ENCODE measurements around the gene PSMA7. TPM values are rescaled to one million over a fixed set of nuclear protein-coding genes. Genes with fewer than 3 reads are reported as not detected.

Gene PSMA7
- total RNA-seq, 1 donor = 215 TPM

DNA sequence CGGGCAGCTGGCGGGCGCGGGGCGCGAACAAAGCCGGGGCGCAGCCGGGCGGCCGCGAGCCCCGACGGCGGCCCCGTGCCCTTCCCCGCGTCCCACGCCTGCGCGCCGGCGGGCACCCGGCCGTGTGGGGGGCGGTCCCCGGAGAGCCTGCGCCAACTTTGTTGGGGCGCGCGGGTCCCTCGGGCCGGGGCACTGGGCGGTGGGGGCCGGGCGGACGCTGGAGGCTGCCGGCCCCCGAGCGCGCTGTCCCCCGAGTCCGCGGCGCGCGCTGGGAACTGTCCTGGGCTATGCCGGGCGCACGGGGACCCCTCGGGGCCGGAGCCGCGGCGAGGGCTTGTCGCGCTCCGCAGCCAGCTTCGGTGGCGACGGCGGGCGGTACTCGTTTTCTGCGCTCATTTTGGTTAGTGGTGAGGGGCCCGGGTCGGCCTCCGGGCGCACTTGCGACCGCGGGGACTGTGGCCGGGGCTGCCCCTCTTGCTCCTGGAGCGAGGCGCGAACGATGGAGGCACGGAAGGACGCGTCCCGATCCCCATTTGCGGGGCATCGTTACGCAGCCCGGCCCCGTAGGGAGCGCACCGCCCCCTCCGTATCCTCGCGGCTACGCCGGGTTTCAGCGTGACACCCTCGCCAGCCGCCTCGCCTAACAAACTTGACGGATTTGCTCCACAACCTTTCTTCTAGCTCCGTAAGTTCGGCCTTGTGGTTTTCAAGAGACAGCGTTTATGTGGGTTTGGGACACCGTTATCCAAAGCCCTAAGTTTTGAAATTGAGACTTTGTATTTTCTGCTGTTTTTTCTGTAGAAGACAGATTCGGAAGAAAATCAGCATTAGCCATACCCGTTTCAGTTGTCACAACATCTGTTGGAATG, 997 bp upstream of the PSMA7 start:
- Histone ChIP-seq H3K36me3 (ENCODE audit: insufficient read depth, low read length) (peaks cover 20% of the 10 kb centered on the region), H3K27ac (ENCODE audit: low read depth, low read length) (peak overlapping the region; percentile 40), H2AFZ (ENCODE audit: low read length) (peak overlapping the region; percentile 11), H3K4me2 (ENCODE audit: insufficient read depth, low read length) (peak overlapping the region; percentile 84), H3K79me2 (ENCODE audit: insufficient read depth, low read length) (peaks cover 90% of the 10 kb centered on the region), H3K4me1 (ENCODE audit: insufficient read depth, low read length) (peaks cover 24% of the 10 kb centered on the region), H3K4me3 (ENCODE audit: insufficient read depth, low read length) (peak overlapping the region; percentile 85), H3K9me3 (ENCODE audit: low read depth, low read length) (no peaks in the 10 kb centered on the region), H4K20me1 (ENCODE audit: insufficient read depth, low read length) (peaks cover 78% of the 10 kb centered on the region), H3K27me3 (ENCODE audit: insufficient read depth, low read length) (no peaks in the 10 kb centered on the region)
- DNase-seq (ENCODE audit: insufficient read length, low spot score, missing footprints) = peak; percentile 95
- TF ChIP-seq, protein P1, sequence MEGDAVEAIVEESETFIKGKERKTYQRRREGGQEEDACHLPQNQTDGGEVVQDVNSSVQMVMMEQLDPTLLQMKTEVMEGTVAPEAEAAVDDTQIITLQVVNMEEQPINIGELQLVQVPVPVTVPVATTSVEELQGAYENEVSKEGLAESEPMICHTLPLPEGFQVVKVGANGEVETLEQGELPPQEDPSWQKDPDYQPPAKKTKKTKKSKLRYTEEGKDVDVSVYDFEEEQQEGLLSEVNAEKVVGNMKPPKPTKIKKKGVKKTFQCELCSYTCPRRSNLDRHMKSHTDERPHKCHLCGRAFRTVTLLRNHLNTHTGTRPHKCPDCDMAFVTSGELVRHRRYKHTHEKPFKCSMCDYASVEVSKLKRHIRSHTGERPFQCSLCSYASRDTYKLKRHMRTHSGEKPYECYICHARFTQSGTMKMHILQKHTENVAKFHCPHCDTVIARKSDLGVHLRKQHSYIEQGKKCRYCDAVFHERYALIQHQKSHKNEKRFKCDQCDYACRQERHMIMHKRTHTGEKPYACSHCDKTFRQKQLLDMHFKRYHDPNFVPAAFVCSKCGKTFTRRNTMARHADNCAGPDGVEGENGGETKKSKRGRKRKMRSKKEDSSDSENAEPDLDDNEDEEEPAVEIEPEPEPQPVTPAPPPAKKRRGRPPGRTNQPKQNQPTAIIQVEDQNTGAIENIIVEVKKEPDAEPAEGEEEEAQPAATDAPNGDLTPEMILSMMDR (IDR thresholded peaks at IDR 0.05; ENCODE audit: extremely low read depth, low read depth, low read length) = no peak

DNA sequence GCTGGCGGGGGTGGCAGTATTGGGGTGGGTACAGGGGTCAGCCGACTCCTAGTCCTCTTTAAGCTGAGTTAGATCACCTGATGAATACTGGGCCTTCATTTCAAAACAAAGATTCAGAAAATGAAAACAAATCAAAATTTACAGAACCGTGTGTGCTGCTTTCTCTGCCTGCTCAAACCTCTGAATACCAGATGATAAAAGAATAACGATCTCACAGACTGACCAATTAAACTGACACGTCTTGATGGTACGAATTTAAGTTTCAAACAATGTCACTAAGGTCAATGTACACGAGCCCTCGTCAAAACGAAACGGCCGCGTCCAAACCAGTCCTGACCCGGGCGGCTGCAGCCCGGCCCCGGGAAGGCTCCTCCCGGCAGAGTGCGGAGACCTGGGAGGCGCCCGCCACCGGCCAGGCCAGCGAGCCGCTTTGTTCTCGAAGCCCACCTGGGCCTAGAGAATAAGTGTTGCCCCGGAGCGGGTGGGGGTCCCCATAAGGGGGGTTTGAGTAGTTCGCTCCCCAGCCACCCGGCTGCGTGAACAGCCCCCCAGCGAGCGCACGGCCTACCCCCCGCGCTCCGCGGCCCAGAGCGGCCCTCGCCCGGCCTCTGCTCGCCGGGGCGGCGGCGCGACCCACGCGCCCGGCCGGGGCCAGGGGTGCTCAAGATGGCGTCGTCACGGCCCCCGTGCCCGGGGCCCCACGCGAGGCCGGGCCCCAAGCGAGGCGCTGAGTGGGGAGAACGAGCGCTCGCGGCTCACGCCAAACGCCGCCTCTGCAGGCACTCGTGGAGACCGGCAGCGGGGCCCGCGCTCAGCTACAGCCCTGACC, 728 bp downstream of the PSMA7 start:
- Histone ChIP-seq H3K27me3 (ENCODE audit: insufficient read depth, low read length) (no peaks in the 10 kb centered on the region), H4K20me1 (ENCODE audit: insufficient read depth, low read length) (peaks cover 80% of the 10 kb centered on the region), H3K36me3 (ENCODE audit: insufficient read depth, low read length) (peaks cover 36% of the 10 kb centered on the region), H3K9me3 (ENCODE audit: low read depth, low read length) (no peaks in the 10 kb centered on the region), H3K4me1 (ENCODE audit: insufficient read depth, low read length) (peaks cover 24% of the 10 kb centered on the region), H3K4me2 (ENCODE audit: insufficient read depth, low read length) (peak overlapping the region; percentile 93), H3K79me2 (ENCODE audit: insufficient read depth, low read length) (peaks cover 89% of the 10 kb centered on the region), H3K4me3 (ENCODE audit: insufficient read depth, low read length) (peak overlapping the region; percentile 85), H3K27ac (ENCODE audit: low read depth, low read length) (peak overlapping the region; percentile 69), H2AFZ (ENCODE audit: low read length) (no peak overlapping the region)
- TF ChIP-seq, protein P1 (IDR thresholded peaks at IDR 0.05; ENCODE audit: extremely low read depth, low read depth, low read length) = no peak
- peak; percentile 90 for DNase-seq (ENCODE audit: insufficient read length, low spot score, missing footprints)

DNA sequence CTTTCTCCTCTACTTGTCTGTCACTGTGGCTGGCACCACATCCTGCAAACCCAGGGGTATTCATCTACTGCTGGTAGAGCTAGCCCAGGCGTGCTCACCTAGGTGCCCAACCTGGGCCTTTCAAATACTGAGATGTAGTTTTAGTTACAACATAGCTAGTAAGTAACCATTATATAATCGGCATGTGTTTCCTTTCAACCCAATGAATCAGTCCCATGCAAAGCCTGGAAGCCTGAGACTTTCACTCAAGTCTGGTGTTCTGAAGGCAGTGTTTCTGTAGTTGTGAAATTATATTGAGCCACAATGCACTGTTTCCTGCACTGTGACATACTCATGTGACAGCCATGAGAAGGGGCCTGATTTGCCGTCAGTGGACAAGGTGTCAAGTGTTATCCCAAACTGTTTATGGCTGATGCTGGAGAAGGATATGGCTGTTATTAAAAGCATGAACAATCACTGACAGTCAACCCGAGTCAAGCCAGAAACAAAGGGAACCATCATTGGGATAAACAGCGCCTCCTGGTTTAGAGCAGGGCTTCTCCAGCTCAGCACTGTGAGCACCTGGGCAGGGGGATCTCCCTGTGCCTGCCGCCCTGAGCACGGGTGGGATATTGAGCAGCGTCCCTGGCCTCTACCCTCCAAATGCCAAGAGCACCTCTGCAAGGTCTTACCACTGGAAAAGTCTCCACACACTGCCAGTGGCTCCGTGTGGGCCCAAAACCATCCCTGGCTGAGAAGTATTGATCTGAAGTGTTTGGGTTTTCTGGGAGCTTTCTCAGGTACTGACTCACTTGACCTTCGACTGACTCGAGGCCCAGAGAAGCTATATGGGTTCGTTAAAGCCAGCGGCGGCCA, 1.6 kb downstream of the PSMA7 start:
- H2AFZ ChIP-seq (ENCODE audit: low read length) = no peak overlapping the region
- peak overlapping the region; percentile 85 for H3K4me3 ChIP-seq (ENCODE audit: insufficient read depth, low read length)
- peaks cover 78% of the 10 kb centered on the region for H4K20me1 ChIP-seq (ENCODE audit: insufficient read depth, low read length)
- DNase-seq (ENCODE audit: insufficient read length, low spot score, missing footprints) = no peak
- no peaks in the 10 kb centered on the region for H3K27me3 ChIP-seq (ENCODE audit: insufficient read depth, low read length)
- peaks cover 24% of the 10 kb centered on the region for H3K4me1 ChIP-seq (ENCODE audit: insufficient read depth, low read length)
- H3K27ac ChIP-seq (ENCODE audit: low read depth, low read length) = peak overlapping the region; percentile 69
- H3K9me3 ChIP-seq (ENCODE audit: low read depth, low read length) = no peaks in the 10 kb centered on the region
- TF ChIP-seq, protein P1 (IDR thresholded peaks at IDR 0.05; ENCODE audit: extremely low read depth, low read depth, low read length) = peak; percentile 38
- H3K4me2 ChIP-seq (ENCODE audit: insufficient read depth, low read length) = peak overlapping the region; percentile 93
- peaks cover 44% of the 10 kb centered on the region for H3K36me3 ChIP-seq (ENCODE audit: insufficient read depth, low read length)
- peaks cover 85% of the 10 kb centered on the region for H3K79me2 ChIP-seq (ENCODE audit: insufficient read depth, low read length)

Measured in osteoblast (primary cell).